Activated CD8-positive, alpha-beta memory T cell treated with anti-CD3 and anti-CD28 coated beads for 36 hours (primary cell): ENCODE data around the gene CLIC1. TPM values are rescaled to one million over a fixed set of nuclear protein-coding genes. Genes with fewer than 3 reads are reported as not detected.
"Not testable (repeated sequence)": the region's sequence is repeated elsewhere in the genome, so short reads cannot be mapped to it uniquely, and the experiment has no call there.

ENCODE experiments used
- CTCF ChIA-PET: fragments of 350-600 bp; sonication (Branson Sonifier 250); formaldehyde crosslinking; loops from one replicate; lab custom pipeline; 2021; ENCODE audit warnings: antibody characterized with exemption; lab: Charles Lee
- POLR2A ChIA-PET: fragments of 350-600 bp; sonication (Branson Sonifier 250); formaldehyde crosslinking; loops from one replicate; lab custom pipeline; 2021; ENCODE audit warnings: antibody characterized with exemption; lab: Charles Lee
- total RNA-seq, 2 experiments: library from RNA; stranded (reverse); gene quantifications; one replicate each; pipeline ENCODE4 v1.2.3, GENCODE V29; 2021

CLIC1 gene
- total RNA-seq, 2 experiments from 2014 or later: 383 to 395 TPM

DNA sequence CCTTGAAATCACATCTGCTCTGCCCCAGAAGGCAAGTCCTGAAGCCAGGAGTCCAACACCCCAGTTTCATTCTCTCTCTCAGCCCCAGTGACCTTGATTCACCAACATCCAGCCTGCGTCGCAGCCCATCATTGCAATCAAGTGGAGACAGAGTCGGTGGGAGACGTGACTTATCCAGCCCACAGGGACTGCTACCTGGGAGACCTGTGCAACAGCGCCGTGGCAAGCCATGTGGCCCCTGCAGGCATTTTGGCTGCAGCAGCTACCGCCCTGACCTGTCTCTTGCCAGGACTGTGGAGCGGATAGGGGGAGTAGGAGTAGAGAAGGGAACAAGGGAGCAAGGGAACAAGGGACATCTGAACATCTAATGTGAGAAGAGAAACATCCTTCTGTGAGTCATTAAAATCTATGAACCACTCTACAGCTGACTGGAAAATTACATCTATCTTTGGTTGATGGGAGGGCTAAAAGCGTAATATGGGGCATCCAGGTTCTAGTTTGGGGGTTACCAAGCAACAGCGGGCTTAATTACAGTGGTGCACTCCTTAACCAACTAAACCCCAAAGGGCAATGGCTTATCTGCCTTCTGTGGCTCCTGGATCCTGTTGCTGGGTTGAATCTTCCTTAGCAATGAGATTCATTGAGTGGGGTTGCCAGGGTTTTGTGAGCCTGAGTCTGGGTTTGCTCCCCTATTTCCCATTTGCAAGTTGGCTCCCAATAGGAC lies 18.7 kb downstream of the CLIC1 start:
- POLR2A ChIA-PET: no interaction called here
- CTCF ChIA-PET: no interaction called here

GRCh38 chr6:31715022-31715958 lies 21.0 kb downstream of the CLIC1 start, which contains the start of gene LY6G6D:
Gene LY6G6D, plus strand, starts transcription at chr6:31715348. Its CDS starts 8 bp downstream, at chr6:31715356.
- POLR2A ChIA-PET: no interaction called here

DNA sequence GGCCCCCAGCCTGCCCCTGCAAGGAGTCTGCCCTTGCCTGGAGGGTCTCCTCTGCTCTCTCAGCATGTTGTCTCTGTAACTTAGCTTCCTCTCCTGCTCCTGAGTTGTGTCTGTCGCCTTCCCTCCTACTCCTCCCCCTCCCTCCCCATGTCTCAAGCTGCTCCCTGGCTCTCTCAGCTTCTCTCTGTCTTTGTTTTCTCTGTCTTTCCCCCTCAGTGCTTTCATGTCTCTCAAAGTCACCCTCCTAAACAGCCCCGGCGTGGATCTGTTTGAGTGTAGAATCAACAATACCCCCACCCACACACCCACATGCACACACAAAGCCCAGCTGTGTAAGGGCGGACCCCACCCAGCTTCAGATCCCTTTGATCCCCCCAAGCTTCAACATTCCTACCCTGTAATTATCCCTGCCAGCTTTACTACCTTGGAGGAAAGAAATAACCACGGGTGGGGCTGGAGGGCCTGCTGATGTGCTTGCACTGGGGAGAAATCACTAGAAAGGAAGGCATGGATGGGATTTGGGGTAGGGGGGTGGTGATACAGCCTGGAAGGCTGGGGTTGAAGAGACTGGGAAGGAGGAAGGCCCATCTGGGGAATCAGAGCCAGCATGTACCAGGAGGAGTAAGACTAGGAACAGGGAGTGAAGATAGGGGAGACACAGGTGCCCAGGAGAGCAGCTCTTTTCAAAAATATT lies 22.2 kb downstream of the CLIC1 start:
- ChIA-PET CTCF (interaction anchor here (1.3 to 2.9 kb wide), 2 partner anchors 16 to 55 kb away, joined by 4 to 7 read pairs; no protein-coding TSS in a partner anchor), POLR2A (no interaction called here)

More at GRCh38 chr6:31715022-31715958, 21.0 kb downstream of the CLIC1 start, which contains the start of gene LY6G6D:
- CTCF ChIA-PET: interaction anchor here (0.9 to 2.9 kb wide), 2 partner anchors 15 to 75 kb away, joined by 3 to 7 read pairs; no protein-coding TSS in a partner anchor

GRCh38 chr6:31713465-31713864 lies 22.9 kb downstream of the CLIC1 start:
- ChIA-PET POLR2A (no interaction called here), CTCF (interaction anchor here (1.3 to 2.9 kb wide), 2 partner anchors 17 to 56 kb away, joined by 4 to 7 read pairs; no protein-coding TSS in a partner anchor)

GRCh38 chr6:31712296-31712695 lies 24.0 kb downstream of the CLIC1 start:
- POLR2A ChIA-PET: no interaction called here
- CTCF ChIA-PET: no interaction called here

- ChIA-PET CTCF (interaction anchor here (1.5 kb wide), 1 partner anchor 29 kb away, joined by 3 read pairs; no protein-coding TSS in a partner anchor), POLR2A (no interaction called here)
Observed at GRCh38 chr6:31711233-31711632, 25.1 kb downstream of the CLIC1 start.

DNA sequence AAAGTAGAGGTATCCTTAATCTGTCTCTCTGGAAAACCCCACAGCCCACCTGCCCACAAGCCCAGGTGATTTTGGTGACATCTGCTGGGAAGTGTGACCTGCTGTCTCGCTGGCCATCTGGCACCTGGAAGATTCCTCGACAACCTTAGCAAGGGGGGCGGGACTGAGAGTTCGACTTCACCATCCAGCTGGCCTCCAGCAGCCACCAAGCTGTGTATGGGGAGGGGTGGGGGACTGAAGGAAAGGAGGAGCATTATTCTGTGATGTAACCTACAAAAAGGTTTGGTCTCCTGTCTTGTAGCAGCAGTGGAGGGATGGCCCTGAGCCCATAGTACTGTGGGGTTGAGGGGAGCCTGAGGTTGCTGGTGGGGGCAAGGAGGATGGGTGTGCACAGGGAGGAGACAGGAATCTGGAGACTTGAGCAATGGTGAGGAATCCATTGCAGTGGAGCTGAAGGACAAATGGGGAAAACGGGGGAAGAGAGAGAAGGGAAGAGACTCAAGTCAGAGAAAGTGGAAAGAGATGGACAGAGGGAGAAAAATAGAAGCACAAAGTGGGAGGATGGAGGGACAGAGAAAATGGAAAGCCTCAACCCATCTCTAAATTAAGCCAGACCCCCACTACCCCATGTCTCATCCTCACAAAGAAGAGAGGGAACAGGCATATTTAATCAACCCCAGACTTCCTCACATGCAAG lies 25.7 kb downstream of the CLIC1 start:
- POLR2A ChIA-PET: no interaction called here
- CTCF ChIA-PET: interaction anchor here (0.8 to 1.5 kb wide), 2 partner anchors 30 to 164 kb away, joined by 3 to 4 read pairs; partner anchors contain the start of gene ATP6V1G2

- CTCF ChIA-PET: interaction anchor here (0.7 kb wide), 1 partner anchor 87 kb away, joined by 3 read pairs; no protein-coding TSS in a partner anchor
- POLR2A ChIA-PET: not testable (repeated sequence)
Observed at GRCh38 chr6:31709157-31709556, 27.2 kb downstream of the CLIC1 start.

DNA sequence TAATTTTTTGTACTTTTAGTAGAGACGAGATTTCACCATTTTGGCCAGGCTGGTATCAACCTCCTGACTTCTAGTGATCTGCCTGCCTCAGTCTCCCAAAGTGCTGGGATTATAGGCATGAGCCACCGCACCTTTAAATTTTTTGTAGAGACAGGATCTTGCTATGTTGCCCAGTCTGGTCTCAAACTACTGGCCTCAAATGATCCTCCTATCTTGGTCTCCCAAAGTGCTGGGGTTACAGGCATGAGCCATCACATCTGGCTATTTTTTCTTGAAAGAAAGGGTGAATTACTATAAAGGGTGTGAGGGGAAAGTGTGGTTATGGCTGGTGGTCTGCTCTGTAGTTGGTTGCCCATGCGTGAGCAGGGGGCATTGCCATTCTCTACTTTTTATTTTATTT lies 28.1 kb downstream of the CLIC1 start:
- POLR2A ChIA-PET: no interaction called here
- CTCF ChIA-PET: interaction anchor here (0.8 kb wide), 1 partner anchor 59 kb away, joined by 4 read pairs; no protein-coding TSS in a partner anchor

GRCh38 chr6:31707701-31708100 lies 28.6 kb downstream of the CLIC1 start:
- ChIA-PET CTCF (no interaction called here), POLR2A (no interaction called here)

DNA sequence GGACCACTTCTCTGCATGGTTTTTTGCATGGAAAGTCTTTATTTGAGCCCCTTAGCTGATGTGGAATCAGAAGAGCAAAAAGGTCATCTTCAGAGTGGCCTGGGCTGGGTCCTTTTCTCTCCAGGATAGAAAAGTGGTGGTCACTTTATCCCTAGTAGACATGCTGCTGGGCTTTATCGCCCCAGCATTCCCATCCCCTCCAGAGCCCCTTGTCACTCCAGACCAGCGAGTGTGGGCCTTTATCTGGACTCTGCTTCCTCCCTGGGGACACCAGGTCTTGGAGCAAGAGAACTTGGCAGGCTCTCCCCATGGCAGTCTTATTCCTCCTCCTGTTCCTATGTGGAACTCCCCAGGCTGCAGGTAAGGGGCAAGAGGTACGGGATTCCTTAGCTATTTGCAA lies 29.7 kb downstream of the CLIC1 start, which contains the start of gene LY6G6F:
TSS of gene LY6G6F (plus strand) at position 268 of the 400 bp plus-strand sequence. CDS start at position 309, 41 bp downstream.
- ChIA-PET CTCF (no interaction called here), POLR2A (no interaction called here)

DNA sequence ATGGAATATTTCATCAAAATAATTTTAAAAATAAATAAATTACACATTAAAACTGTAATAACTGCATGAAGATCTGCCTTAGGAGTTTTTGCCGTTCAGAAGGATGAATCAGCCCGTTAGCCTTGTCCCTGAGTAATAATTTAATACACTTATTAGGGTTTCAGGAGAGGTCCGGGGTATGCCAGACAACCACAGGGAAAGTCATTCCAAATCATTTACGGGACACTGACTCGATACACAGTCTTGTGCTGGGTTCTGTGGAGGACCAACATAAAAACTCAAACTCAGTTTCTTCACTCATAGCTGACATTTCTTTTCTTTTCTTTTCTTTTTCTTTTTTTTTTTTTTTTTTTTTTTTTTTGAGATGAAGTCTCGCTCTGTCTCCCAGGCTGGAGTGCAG lies 30.4 kb downstream of the CLIC1 start:
- ChIA-PET POLR2A (no interaction called here), CTCF (no interaction called here)

DNA sequence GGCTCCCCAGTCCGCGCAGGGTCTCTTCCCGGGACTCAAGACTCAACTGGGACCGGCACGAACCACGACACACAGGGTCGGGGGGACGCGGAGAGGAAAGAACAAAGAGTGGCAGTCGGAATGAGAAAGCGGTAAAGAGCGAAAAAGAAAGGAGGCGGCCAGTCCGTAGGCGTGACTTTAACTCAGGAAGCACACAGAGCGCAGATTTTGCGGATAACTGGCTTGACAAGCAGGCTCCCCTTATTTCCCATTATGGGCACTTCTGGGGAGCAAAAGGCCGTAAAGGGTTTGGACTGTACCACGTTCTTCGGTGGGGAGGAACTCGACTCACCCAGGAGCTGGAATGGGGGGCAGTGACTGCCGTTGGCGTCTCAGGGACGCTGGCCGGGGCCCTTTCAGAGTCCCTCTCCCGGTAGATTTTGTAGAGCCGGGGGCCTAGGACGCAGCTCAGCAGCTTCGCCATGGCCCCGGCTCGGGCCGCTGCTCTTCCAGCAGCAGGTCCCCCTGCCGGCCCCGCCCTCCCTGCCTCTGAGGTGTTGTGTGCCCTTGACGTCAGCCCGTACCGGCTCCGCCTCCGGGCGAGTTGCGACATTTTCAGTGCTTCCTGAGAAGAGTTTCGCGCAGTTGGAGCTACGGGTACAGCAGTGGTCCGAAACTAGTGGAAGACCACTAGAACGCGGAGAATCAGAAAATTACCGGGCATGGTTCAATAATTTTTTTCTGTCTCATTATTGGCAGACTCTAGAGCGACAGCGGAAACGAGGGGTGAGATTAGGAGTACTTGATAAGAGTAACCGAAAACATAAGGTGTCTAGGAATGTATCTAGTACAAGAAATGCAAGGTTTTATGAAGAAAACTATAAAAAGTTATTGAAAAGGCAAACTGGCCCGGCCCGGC lies 33.3 kb downstream of the CLIC1 start, which contains the start of gene ABHD16A:
TSS of gene ABHD16A (minus strand) at position 506 of the 898 bp plus-strand sequence. CDS start at position 463, 43 bp downstream.
- ChIA-PET CTCF (interaction anchor here (1.0 to 2.1 kb wide), 5 partner anchors 16 to 125 kb away, joined by 3 to 5 read pairs (median 3); partner anchors contain the start of genes HSPA1B and LY6G5C), POLR2A (interaction anchor here (0.5 to 1.3 kb wide), 6 partner anchors 9 to 160 kb away, joined by 3 to 6 read pairs (median 3); partner anchors contain the start of genes BAG6, GPANK1, HSPA1B and NEU1)

GRCh38 chr6:31702405-31702818 lies 33.9 kb downstream of the CLIC1 start:
- ChIA-PET POLR2A (interaction anchor here (1.1 kb wide), 1 partner anchor 160 kb away, joined by 3 read pairs; the partner anchor contains the start of gene NEU1), CTCF (interaction anchor here (1.4 to 2.1 kb wide), 3 partner anchors 18 to 78 kb away, joined by 3 to 5 read pairs (median 4); partner anchors contain the start of gene LY6G5C)

DNA sequence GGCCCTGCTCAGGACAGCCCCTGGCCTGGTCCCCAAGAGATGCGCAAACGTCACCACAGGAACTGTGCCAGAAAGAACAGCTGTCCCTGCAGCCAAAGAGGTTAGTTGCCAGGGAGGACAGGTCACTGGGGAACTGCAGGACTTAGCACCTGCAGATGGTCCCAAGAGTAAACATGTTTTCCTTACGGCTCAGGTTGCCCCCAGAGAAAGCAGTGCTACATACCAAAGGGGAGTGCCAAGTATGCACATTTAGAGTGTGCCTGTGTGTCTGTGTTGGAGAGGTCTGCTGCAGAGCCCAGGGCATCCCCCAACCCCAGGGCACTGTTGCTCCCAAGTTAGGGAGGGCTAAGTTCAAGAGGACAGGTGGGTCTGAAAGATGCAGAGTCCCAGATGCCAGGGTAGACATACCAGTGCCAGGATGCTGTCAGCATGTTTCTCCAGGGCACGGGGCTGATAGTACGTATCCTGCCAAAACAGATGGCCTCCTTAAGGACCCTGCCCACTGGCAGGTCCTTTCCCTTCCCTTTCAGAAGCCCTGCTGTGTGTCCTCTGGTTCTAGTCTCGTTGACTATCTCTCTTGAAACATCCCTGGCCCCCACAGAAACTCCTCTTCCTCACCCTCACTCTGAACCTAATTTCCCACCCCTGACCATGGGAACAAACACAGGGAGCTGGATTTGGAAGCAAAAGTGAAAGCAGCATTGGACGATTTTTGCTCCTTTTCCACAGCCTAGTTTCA lies 34.5 kb downstream of the CLIC1 start:
- ChIA-PET POLR2A (no interaction called here), CTCF (interaction anchor here (0.6 to 1.8 kb wide), 3 partner anchors 18 to 162 kb away, joined by 3 to 4 read pairs (median 3); no protein-coding TSS in a partner anchor)
